Mucosa of stomach (tissue), 1 donor: ENCODE results near the gene NHLRC2.

Experiments used
- H3K27me3 ChIP-seq: one replicate; pipeline ENCODE4 v1.7.0; 2013; ENCODE audit warnings: mild to moderate bottlenecking, low read length; ENCODE audit not compliant: control insufficient read depth, insufficient read depth
- H3K36me3 ChIP-seq: one replicate; pipeline ENCODE4 v1.7.0; 2013; ENCODE audit warnings: low read length; ENCODE audit not compliant: control insufficient read depth, insufficient read depth
- H3K4me1 ChIP-seq: one replicate; pipeline ENCODE4 v1.7.0; 2013; ENCODE audit warnings: mild to moderate bottlenecking, low read length; ENCODE audit not compliant: control insufficient read depth, insufficient read depth
- H3K4me3 ChIP-seq: one replicate; pipeline ENCODE4 v1.7.0; 2013; ENCODE audit warnings: low read length
- H3K9ac ChIP-seq: one replicate; pipeline ENCODE4 v1.7.0; 2013; ENCODE audit warnings: mild to moderate bottlenecking, low read length, moderate library complexity
- H3K9me3 ChIP-seq: one replicate; pipeline ENCODE4 v1.7.0; 2013; ENCODE audit warnings: mild to moderate bottlenecking, low read length, moderate library complexity; ENCODE audit not compliant: control insufficient read depth
- donor health status: Pancreatic carcinoma.

The NHLRC2 gene

DNA sequence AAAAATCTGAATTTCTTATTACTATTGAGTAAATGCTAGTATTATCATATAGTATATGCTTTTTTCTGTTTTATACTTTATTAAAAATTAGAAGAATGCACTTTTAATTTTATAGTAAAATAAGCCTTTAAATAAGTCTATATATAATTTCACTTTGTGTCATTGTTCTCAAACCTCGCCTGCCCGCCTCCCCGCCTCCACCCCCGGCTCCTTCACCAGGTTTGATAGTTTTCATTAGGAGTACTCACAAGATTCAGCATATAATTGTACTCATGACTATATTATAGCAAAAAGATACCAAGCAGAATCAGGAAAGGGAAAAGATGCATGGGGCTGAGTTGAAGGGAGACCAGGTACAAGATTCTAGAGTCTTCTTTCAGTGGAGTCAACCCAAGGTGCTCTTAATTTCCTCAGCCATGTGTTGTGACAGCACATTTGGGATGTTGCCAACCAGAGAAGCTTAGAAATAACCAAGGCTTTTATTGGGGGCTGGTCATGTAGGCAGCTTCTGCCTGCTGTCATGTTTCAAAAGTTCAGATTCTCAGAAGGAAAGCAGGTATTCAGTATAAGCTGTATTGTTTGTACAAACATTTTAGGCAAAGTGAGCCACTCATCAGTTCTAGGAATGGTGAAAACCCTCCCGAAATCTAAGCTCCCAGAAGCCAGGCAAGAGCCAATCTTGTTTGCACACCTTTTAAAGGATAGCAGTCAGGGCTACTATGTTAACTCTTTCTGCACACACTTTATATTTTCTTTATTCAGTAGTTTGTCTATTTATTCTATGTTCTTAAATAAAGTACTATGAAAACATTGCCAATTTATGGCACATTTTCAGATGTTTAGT lies 12.3 kb downstream of the NHLRC2 start:
- Histone ChIP-seq H3K27me3 (no peaks in the 10 kb centered on the region), H3K36me3 (no peaks in the 10 kb centered on the region)

DNA sequence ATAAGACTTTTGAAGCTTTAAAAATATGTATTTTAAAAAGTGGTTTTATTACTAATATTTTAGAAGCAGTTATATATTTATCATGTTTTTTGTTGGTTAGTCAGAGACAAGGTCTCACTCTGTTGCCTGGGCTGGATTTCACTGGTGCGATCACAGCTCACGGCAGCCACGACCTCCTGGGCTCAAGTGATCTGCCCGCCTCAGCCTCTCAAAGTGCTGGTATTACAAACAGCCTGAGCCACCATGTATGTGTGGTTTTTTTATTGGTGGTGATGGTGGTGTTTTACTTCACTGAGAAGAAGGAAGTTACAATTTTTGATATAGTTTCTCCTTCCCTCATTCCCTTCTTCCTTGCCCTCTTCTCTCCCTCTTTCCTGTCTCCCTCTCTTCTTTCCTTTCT lies 13.4 kb downstream of the NHLRC2 start:
- Histone ChIP-seq H3K36me3 (no peaks in the 10 kb centered on the region), H3K27me3 (no peaks in the 10 kb centered on the region), H3K4me1 (no peaks in the 10 kb centered on the region), H3K9ac (no peak overlapping the region), H3K4me3 (no peak overlapping the region), H3K9me3 (no peaks in the 10 kb centered on the region)

More for the DNA sequence above, 12.3 kb downstream of the NHLRC2 start:
- no peak overlapping the region for H3K4me3 ChIP-seq
- no peaks in the 10 kb centered on the region for H3K9me3 ChIP-seq
- H3K4me1 ChIP-seq: no peaks in the 10 kb centered on the region
- H3K9ac ChIP-seq: no peak overlapping the region

DNA sequence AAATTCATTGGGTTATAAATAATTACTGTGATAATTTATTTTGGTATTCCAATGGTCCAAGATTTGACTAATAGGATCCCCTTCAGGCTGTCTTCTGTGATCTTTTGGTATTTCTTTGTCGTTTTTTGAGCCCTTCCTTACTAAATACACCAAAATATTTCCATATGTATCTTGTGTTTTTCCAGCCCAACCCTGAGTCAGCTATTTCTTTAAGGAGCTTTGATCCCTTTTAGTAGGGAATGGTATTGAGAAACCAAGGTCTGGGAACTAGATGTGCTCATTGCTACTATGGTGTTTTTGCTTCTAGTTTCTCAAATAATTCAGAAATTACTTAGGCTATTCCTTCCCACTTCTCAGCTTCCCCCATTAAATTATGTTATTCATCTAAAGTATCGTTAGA lies 15.3 kb downstream of the NHLRC2 start:
- H3K9me3 ChIP-seq: no peaks in the 10 kb centered on the region
- H3K4me3 ChIP-seq: no peak overlapping the region
- H3K4me1 ChIP-seq: no peaks in the 10 kb centered on the region
- no peaks in the 10 kb centered on the region for H3K27me3 ChIP-seq
- H3K9ac ChIP-seq: no peak overlapping the region
- no peaks in the 10 kb centered on the region for H3K36me3 ChIP-seq

DNA sequence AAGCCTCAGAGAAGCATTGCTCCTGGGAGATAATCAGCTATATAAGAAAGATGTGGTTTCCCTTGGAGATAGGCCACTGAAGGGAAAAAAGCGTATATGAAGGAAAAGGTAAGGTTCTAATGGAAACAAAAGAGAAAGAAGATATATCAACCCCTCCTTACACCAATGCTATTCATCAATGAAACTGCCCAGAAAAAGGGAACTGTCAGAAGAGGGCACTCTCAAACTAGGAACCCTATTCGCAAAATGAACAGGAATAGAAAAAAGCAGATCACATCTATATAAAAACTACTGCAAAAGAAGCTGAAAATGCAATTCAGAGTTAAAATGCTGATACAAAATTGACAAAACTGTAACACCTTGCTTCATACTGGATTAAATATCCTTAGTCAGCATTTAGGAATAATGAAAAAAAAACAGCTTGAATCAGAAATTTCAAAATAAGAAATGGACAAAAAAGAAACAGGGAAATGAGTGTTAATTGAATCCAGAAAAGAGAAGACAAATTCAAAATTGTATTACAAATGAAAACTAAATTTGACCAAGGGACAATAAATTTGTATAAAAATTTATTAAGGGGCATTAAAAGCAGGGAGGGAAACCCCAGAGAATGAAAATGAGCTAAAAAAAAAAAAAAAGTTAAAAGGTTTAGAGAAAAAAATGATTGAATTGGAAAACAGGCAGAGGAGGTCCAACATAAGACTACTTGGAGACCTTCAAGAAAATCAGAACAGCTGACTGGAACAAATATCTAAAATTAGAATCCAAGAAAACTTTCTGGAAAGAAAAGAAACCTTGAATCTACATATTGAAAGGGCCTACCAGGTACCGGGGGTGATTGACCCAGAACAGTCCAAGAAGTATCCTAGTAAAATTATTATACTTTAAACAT lies 17.9 kb downstream of the NHLRC2 start:
- Histone ChIP-seq H3K4me3 (no peak overlapping the region), H3K9ac (no peak overlapping the region), H3K9me3 (no peaks in the 10 kb centered on the region), H3K36me3 (no peaks in the 10 kb centered on the region), H3K27me3 (no peaks in the 10 kb centered on the region), H3K4me1 (no peaks in the 10 kb centered on the region)

DNA sequence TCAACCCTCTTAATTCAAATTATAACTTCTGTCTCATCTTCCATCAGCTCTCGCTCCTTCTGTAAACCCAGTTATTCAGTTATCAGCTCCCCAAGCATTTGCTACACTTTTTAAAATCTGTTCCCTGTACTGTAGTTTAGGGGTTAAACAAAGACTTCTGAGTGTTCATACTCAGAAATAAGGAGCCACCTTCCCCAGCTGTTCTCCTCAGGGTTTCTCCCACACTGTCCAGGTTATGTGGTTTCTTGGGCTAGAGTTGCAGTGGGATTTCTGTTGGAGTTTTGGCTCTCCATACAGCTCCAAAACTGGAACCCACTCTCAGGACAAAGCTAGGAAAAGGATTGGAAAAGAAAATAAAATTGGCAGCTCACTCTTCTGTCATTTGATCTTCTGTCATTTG lies 20.8 kb downstream of the NHLRC2 start:
- Histone ChIP-seq H3K9me3 (no peaks in the 10 kb centered on the region), H3K4me3 (no peak overlapping the region), H3K4me1 (no peaks in the 10 kb centered on the region), H3K9ac (no peak overlapping the region), H3K27me3 (no peaks in the 10 kb centered on the region), H3K36me3 (no peaks in the 10 kb centered on the region)

DNA sequence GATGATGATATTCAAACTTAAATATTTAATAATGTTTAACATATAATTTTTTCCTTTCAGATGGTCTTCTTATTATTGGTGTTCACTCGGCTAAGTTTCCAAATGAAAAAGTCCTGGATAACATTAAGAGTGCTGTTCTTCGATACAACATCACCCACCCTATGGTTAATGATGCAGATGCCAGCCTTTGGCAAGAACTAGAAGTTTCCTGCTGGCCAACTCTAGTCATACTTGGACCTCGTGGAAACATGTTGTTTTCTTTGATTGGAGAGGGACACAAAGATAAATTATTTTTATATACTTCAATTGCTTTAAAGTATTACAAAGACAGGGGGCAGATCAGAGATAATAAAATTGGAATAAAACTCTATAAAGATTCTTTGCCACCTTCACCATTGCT lies 22.0 kb downstream of the NHLRC2 start:
- Histone ChIP-seq H3K4me3 (no peak overlapping the region), H3K27me3 (no peaks in the 10 kb centered on the region), H3K36me3 (no peaks in the 10 kb centered on the region), H3K9ac (no peak overlapping the region), H3K9me3 (no peaks in the 10 kb centered on the region), H3K4me1 (no peaks in the 10 kb centered on the region)

DNA sequence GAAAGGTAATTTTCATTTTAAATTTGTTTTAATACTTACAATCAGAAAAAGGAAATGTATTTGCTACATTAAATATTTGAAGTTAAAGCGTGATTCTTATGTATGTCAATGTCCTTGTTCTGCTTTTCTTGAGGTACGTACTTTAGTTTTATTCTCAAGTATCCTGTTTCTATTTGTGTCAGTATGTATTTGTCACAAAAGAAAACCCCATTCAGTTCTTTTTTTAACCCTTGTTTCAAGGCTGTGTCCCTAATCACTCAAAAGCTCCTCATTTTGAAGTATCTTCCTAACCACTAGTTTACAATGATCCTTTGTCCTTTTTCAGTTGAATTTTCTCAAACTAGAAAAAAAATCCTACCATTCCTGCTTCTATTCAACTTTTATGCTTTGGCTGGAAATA lies 25.2 kb downstream of the NHLRC2 start:
- Histone ChIP-seq H3K4me3 (no peak overlapping the region), H3K36me3 (no peaks in the 10 kb centered on the region), H3K27me3 (no peaks in the 10 kb centered on the region), H3K9ac (no peak overlapping the region), H3K9me3 (no peaks in the 10 kb centered on the region), H3K4me1 (no peaks in the 10 kb centered on the region)

DNA sequence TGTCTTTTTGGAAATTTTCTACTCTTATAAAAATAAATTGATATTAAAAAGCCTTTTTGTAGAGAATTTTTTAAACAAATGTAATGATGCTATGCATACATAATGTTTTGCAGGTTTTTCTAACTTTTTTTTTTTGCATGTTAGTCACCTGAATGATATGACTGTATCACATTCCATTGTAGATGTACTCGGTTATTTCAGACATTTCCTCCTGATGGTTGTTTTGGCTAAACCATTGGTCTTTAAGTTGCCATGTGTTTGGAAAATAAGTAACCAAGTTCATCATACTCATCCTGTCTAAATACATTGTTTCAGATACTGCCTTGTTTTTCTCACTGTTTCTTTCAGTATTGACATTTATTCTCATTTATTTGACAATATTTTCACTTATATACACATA lies 25.8 kb downstream of the NHLRC2 start:
- Histone ChIP-seq H3K9me3 (no peaks in the 10 kb centered on the region), H3K9ac (no peak overlapping the region), H3K4me3 (no peak overlapping the region), H3K4me1 (no peaks in the 10 kb centered on the region), H3K27me3 (no peaks in the 10 kb centered on the region), H3K36me3 (no peaks in the 10 kb centered on the region)

DNA sequence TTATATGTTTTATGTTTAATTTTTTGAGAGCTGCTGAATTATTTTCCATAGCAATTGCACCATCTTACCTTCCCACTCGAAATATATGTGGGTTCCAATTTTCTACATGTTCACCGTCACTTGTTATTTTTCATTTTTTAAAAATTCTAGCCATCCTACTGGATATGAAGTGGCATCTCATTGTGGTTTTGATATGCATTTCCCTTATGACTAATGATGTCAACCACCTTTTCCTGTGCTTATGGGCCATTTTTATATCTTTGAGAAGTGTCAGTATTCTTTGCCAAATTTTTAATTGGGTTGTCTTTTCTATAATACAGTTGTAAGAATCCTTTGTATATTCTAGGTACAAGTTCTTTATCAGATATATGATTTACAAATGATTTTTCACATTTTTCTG lies 27.8 kb downstream of the NHLRC2 start:
- Histone ChIP-seq H3K27me3 (no peaks in the 10 kb centered on the region), H3K9me3 (no peaks in the 10 kb centered on the region), H3K36me3 (no peaks in the 10 kb centered on the region), H3K4me1 (no peaks in the 10 kb centered on the region), H3K9ac (no peak overlapping the region), H3K4me3 (no peak overlapping the region)

DNA sequence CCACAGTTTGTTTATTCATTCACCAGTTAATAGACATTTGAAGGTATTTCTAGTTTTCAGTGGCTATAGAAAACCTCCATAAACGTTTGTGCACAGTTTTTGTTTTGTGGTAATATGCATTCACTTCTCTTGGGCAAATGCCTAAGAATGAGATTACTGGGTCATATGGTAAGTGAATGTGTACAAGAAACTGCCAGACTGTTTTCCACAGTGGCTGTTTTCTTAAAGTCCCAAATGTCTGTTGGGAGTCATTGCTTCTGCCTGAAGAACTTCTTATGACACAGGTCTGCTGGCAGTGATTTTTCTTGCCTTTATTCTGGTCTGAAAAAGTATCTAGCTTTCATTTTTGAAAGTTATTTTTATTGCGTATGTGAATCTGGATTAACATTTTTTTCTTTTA lies 35.5 kb downstream of the NHLRC2 start:
- Histone ChIP-seq H3K36me3 (no peaks in the 10 kb centered on the region), H3K9ac (no peak overlapping the region), H3K4me3 (no peak overlapping the region), H3K4me1 (peaks cover 12% of the 10 kb centered on the region), H3K27me3 (no peaks in the 10 kb centered on the region), H3K9me3 (no peaks in the 10 kb centered on the region)

DNA sequence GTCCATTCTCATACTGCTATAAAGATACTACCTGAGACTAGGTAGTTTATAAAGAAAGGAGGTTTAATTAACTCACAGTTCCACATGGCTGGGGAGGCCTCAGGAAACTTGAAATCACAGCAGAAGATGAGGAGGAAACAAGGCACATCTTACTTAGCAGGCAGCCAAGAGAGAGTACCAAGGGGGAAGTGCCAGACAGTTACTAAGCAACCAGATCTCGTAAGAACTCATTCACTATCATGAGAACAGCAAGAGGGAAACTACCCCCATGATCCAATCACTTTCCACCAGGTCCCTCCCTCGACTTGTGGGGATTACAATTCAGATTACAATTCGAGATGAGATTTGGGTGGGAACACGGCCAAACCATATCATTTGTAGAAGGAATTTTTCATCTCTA lies 36.3 kb downstream of the NHLRC2 start:
- Histone ChIP-seq H3K36me3 (no peaks in the 10 kb centered on the region), H3K4me1 (peaks cover 12% of the 10 kb centered on the region), H3K4me3 (no peak overlapping the region), H3K27me3 (no peaks in the 10 kb centered on the region), H3K9ac (no peak overlapping the region), H3K9me3 (no peaks in the 10 kb centered on the region)

DNA sequence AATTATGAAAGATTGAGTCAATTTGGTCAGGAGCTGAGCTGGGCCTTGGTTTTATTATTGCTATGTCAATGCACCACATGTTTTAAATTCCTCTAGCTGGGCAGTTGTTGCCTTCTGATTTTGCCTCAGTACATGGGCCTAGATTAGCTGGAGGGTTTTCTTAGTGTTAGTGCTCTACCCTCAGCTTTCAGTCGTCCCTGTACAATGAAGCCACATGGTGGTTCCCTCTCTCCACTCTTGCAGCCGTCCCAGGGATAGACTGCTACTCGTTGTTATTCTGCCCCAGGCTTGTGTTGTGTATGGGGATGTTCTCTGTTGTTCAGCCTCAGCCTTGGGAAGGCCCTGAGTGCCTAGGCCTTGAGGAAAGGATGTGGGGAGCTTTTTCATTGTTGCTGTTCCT lies 37.0 kb downstream of the NHLRC2 start:
- no peak overlapping the region for H3K9ac ChIP-seq
- no peaks in the 10 kb centered on the region for H3K9me3 ChIP-seq
- no peaks in the 10 kb centered on the region for H3K36me3 ChIP-seq
- peaks cover 12% of the 10 kb centered on the region for H3K4me1 ChIP-seq
- no peak overlapping the region for H3K4me3 ChIP-seq
- no peaks in the 10 kb centered on the region for H3K27me3 ChIP-seq
